Peyer's patch (tissue), 4 donors: ENCODE data around the gene PPP6R1.

ENCODE experiments used
- CTCF ChIP-seq, 6 experiments: fragments of 450-650 bp in 4 of 6; fragments of 200-600 bp in 2 of 6; sonication (generic) in 1 of 6; IDR thresholded peaks; one replicate each; pipeline ENCODE4 v1.5.1; 2017 to 2019; ENCODE audit warnings: antibody characterized with exemption in 6 of 6, mild to moderate bottlenecking in 3 of 6, moderate library complexity in 1 of 6
- POLR2A ChIP-seq, 2 donors: fragments of 450-650 bp; IDR thresholded peaks; one replicate each; pipeline ENCODE4 v1.5.1; 2017; ENCODE audit warnings: antibody characterized with exemption in 2 of 2, mild to moderate bottlenecking in 2 of 2, moderate library complexity in 2 of 2

GRCh38 chr19:55262359-55262758 lies 3.5 kb upstream of the PPP6R1 start:
- no peak for TF ChIP-seq CTCF (IDR thresholded peaks at IDR 0.05)
- TF ChIP-seq POLR2A (IDR thresholded peaks at IDR 0.05), result no peak
